HCT116 (cell line): Measurements from ENCODE around the gene CCDC112.

Experiments used
- CEBPB ChIP-seq: IDR thresholded peaks from 2 replicates; pipeline ENCODE4 v1.6.1; 2012; ENCODE audit warnings: low read depth
- CTCF ChIP-seq, 3 experiments: fragments of 200-600 bp in 1 of 3; sonication (generic) in 1 of 3; IDR thresholded peaks in 2 of 3; conservative IDR thresholded peaks in 1 of 3; 2 replicates each; pipeline ENCODE4 v1.5.1; 2012 to 2017; ENCODE audit warnings: low read depth in 2 of 3, low read length in 2 of 3, antibody characterized with exemption in 1 of 3, borderline replicate concordance in 1 of 3, control low read depth in 1 of 3, mild to moderate bottlenecking in 1 of 3, mixed read lengths in 1 of 3, mixed run types in 1 of 3, moderate library complexity in 1 of 3; ENCODE audit not compliant: insufficient read depth in 1 of 3
- EZH2 ChIP-seq: fragments of 200-600 bp; sonication (generic); IDR thresholded peaks from 2 replicates; pipeline ENCODE4 v1.6.1; 2017; ENCODE audit warnings: antibody characterized with exemption, mixed run types
- FOSL1 ChIP-seq: IDR thresholded peaks from 2 replicates; pipeline ENCODE4 v1.6.1; 2012; ENCODE audit warnings: low read depth
- POLR2A ChIP-seq: IDR thresholded peaks from 2 replicates; pipeline ENCODE4 v1.7.0; 2011; ENCODE audit warnings: borderline replicate concordance; ENCODE audit not compliant: insufficient read depth, insufficient read length; ENCODE audit errors: extremely low read depth
- POLR2AphosphoS5 ChIP-seq: IDR thresholded peaks from 2 replicates; pipeline ENCODE4 v1.6.1; 2011; ENCODE audit warnings: mild to moderate bottlenecking, low read depth, low read length, moderate library complexity
- RAD21 ChIP-seq: IDR thresholded peaks from 2 replicates; pipeline ENCODE4 v1.6.1; 2012; ENCODE audit warnings: low read depth, mild to moderate bottlenecking
- SIN3A ChIP-seq: IDR thresholded peaks from 2 replicates; pipeline ENCODE4 v1.6.1; 2012; ENCODE audit warnings: low read depth
- SP1 ChIP-seq: IDR thresholded peaks from 2 replicates; pipeline ENCODE4 v1.6.1; 2012; ENCODE audit warnings: low read depth
- YY1 ChIP-seq: IDR thresholded peaks from 2 replicates; pipeline ENCODE4 v1.6.1; 2011; ENCODE audit warnings: low read length, low read depth, moderate library complexity, mild to moderate bottlenecking; ENCODE audit not compliant: insufficient replicate concordance; ENCODE audit errors: extremely low read depth
- ZBTB33 ChIP-seq: IDR thresholded peaks from 2 replicates; pipeline ENCODE4 v1.6.1; 2011; ENCODE audit warnings: mild to moderate bottlenecking, low read length, moderate library complexity; ENCODE audit not compliant: insufficient replicate concordance; ENCODE audit errors: extremely low read depth

- TF ChIP-seq CTCF (IDR thresholded peaks at IDR 0.05 in 2 of 3, conservative IDR thresholded peaks at IDR 0.05 in 1 of 3; ENCODE audit: borderline replicate concordance in 1 of 3, insufficient read depth in 1 of 3, low read depth in 2 of 3, low read length in 2 of 3) (no peak), SP1 (no peak), POLR2AphosphoS5 (no peak), EZH2 (no peak), SIN3A (no peak), POLR2A (no peak), ZBTB33 (no peak), YY1 (no peak), CEBPB (no peak), RAD21 (no peak), FOSL1 (no peak)
Observed at GRCh38 chr5:115257981-115258380, 38.5 kb downstream of the CCDC112 start.
